Urothelium cell line (cell line): ENCODE measurements around the gene EIPR1.

Source experiments
- DNase-seq: peaks from one replicate; pipeline ENCODE4 v3.0.0; 2011; ENCODE audit warnings: low spot score, mixed read lengths
- FAIRE-seq: peaks from 2 replicates; lab custom pipeline; 2011; peaks lifted over from hg19 to GRCh38; lab: Jason Lieb, UNC

Gene EIPR1

GRCh38 chr2:3325458-3326181 is 52.0 kb downstream of the EIPR1 start:
- FAIRE-seq (no peak), DNase-seq (no peak)

GRCh38 chr2:3324404-3325281 is 53.0 kb downstream of the EIPR1 start:
- DNase-seq: no peak

GRCh38 chr2:3324036-3324386 is 53.6 kb downstream of the EIPR1 start:
- no peak for DNase-seq
- no peak for FAIRE-seq

More at GRCh38 chr2:3324404-3325281, 53.0 kb downstream of the EIPR1 start:
- no peak for FAIRE-seq

DNA sequence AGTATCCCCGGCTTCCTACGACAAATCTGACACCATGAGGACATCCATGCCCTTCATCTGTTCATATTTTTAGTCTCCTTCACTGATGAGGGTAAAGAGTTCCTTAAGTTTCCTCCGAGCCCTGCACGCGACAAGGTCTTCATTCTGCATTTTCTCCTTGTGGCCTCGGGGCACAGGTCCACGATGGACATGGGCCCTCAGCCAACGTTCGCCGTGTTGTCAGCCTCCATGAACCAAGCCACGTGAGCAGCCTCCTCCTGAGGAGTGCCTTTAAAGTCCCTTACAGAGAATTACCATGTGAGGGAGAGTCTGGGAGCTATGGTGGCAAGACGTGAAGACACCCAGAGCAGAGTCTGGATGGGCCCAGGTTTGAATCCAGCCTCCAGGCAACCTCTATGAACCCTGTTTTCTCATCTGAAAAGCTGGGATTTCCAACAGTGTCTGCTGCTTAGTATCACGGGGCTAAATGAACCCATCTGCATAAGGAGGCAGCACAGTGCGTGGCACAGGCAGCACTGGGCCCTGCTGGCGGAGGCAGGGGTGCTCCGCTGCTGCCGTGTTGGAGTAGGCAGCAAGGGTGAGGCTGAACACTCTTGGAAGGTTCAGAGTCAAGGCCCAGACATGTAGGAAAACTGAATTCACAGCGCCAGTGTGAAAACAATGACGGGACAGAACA is 54.1 kb downstream of the EIPR1 start:
- FAIRE-seq: no peak
- no peak for DNase-seq

DNA sequence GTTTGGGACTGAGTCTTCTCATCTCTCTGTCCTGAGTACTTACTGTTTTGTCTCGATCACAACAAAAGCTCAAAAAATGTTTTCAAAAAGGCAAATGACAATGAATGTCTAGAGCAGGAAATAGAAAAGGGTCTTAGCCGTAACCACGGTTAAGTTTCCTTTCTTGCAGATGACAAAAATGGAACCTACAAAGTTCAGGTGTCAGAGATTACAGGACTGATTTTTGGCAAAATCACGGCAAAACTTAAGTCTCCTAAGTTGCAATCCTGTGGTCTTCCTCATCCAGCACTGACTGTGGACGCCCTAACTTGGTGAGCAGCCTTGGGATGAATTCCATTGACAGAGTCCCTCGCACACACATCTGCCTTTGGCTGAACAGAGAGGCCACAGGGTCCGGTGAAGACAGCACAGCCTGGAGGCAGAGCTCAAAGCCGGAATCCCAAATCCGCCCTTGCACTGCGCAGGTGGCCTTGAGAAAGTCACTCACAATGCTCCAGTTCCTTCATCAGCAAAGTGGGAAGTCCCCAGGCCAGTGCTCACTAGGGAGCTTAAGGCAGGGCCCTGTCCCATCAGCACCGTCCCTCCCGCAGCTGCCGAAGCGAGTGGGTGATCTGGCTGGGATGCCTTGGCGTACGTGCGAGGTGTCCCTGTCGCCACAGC is 55.2 kb downstream of the EIPR1 start:
- FAIRE-seq (no peak), DNase-seq (no peak)

DNA sequence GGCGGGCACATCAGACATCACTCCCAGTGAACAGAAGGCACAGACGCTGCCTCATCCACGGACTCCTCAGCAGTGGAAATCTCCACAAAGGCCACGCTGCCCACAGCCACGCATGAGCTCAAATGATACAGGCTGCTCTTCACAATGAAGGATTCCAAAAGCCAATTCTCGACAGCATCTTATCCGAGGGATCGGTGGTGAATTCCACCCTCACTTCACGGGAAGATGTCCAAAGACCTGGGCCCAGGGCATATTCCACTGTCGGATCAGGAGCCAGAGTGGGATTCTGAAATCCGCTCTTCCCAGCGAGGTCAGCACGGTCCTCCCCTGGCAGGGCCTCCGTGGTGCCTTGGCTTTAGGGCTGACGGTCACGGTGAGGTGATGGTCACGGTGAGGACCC is 55.8 kb downstream of the EIPR1 start:
- DNase-seq (no peak), FAIRE-seq (no peak)

GRCh38 chr2:3320910-3321605 is 56.6 kb downstream of the EIPR1 start:
- no peak for FAIRE-seq
- no peak for DNase-seq

DNA sequence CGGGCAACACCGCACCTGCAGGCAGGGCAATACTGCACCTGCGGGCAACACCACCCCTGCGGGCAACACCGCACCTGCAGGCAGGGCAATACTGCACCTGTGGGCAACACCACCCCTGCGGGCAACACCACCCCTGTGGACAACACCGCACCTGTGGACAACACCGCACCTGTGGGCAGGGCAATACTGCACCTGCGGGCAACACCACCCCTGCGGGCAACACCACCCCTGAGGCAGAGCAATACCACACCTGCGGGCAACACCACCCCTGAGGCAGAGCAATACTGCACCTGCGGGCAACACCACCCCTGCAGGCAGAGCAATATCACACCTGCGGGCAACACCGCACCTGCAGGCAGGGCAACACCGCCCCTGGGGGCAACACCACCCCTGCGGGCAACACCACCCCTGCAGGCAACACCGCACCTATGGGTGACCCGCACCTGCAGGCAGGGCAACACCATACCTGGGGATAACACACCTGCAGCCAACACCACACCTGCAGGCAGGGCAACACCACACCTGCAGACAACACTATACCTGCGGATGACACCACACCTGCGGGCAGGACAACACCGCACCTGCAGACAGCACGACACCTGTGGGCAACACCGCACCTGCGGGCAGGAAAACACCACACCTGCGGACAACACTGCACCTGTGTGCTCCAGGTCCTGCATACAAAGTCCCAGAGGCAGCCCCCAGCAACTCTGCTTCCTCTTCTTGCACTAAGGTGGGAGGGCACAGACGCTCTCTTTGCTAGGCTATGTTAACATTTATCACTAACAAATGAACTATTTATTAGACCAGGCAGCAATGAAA is 57.7 kb downstream of the EIPR1 start:
- no peak for FAIRE-seq
- DNase-seq: no peak

- FAIRE-seq (no peak), DNase-seq (no peak)
Observed at GRCh38 chr2:3319134-3319533, 58.5 kb downstream of the EIPR1 start.

GRCh38 chr2:3317871-3318590 is 59.6 kb downstream of the EIPR1 start:
- FAIRE-seq (no peak), DNase-seq (no peak)

DNA sequence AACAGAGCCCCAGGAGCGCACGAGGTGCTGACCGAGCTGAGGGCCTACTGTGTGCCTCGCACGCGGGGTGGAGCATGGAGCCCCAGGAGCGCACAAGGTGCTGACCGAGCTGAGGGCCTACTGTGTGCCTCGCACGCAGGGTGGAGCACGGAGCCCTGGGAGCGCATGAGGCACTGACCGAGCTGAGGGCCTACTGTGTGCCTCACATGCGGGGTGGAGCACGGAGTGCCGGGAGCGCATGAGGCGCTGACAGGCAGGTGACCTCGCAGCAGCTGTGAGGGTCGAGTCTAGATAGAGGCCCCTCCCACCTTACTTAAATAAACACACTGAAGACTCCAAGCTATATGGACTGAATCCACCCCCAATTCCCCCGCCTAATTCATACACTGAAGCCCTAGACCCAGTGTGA is 60.3 kb downstream of the EIPR1 start:
- FAIRE-seq (no peak), DNase-seq (no peak)

GRCh38 chr2:3316456-3317276 is 61.0 kb downstream of the EIPR1 start:
- no peak for FAIRE-seq
- no peak for DNase-seq

GRCh38 chr2:3314626-3315025 is 63.0 kb downstream of the EIPR1 start:
- DNase-seq (no peak), FAIRE-seq (no peak)

DNA sequence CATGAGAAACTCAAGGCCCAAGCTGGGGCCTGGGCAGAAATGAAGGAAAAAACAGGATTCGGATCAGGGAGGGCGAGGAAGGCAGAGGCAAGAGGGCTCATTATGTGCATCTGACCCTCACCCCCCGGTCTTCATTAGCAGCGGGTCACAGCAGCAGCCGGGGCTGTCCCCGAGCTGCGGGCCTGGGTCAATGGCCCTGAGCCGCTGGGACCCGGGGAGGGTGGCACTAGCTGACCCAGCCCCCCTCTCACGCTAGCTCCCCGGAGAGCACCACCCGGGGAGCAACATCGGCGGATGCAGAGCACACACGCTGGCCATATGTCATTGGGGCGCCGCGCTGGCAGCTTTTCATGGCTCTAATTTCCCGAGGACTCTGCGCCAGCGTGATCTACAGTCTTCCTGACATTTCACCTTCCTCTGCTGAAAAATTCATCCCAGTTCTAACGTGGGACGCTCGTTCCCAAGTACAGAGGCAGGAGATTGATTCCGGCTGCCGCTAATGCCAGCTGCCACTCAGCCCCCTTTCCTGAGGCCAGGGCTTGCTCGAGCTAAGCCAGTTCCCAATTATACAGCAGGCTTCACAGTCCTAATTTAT is 63.7 kb downstream of the EIPR1 start:
- DNase-seq (no peak), FAIRE-seq (no peak)

DNA sequence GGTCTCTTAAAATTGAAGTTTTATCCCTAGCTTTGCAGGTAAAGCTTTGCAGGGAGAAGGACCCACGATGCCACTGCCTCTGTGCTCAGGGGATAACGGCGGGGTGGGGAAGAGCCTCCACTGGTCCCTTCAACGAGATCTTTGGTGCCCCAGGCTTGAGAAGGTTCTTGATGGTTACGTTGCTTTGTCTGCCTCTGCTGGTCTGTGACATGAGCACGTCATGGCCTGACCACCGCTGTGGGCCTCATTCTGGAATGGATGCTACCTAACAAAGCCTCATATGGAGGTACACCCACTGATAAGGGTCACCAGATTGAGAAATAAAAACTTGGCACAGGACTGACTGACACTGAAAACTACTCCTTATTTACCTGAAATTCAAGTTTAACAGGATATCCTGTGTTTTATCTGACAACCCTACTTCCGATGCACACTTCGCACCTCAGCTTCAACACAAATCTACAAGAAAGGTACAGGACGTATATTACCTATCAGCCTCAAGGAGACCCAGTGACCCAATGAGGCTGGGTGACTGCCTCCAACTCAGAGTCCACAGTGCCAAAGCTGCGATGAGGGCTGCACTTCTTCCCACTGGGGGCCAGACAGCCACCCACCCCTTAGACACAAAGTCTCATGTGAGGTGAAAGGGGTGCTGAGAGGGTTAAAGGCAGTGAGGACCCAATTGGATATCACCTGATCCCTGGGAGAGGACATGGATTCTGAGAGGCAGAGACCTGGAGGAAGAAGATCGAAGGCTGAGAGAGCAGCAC is 64.9 kb downstream of the EIPR1 start:
- no peak for DNase-seq
- FAIRE-seq: no peak

DNA sequence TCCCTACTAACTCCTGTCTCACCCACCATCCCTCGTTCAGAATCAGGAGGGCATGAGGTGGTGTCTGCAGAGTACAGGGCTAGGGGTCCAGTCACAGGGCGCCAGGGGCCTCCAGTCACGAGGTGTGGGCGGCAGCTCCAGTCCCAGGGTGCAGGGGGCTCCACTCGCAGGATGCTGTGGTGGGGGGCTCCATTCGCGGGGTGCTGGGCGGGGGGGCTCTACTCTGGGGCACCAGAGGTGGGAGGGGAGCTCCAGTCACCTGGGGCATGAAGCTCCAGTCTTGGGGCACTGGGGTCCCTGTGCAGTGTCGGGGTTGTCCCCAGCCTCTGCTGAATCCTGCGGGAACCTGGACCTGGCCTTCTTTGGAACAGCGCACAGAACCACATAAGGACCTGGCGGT is 66.0 kb downstream of the EIPR1 start:
- no peak for FAIRE-seq
- no peak for DNase-seq
